Stimulated activated CD8-positive, alpha-beta memory T cell treated with anti-CD3 and anti-CD28 coated beads, Interleukin-2, amount 100 ng/mL, for 1 hour (primary cell): ENCODE measurements around the gene TRIP11.

Experiments used
- DNase-seq, 2 donors: peaks; one replicate each; pipeline ENCODE4 v3.0.0-alpha.2; 2020; ENCODE audit warnings: low read depth in 2 of 2

TRIP11 gene

GRCh38 chr14:91956616-91957015, 83.2 kb downstream of the TRIP11 start:
- no peak for DNase-seq

GRCh38 chr14:91955168-91955567, 84.7 kb downstream of the TRIP11 start:
- DNase-seq = no peak

- DNase-seq = no peak
Observed at GRCh38 chr14:91953170-91953985, 86.5 kb downstream of the TRIP11 start.

- DNase-seq = no peak
Observed at GRCh38 chr14:91947475-91948184, 92.2 kb downstream of the TRIP11 start, which contains the start of gene FBLN5. FBLN5 (minus strand) TSS chr14:91947694; CDS start chr14:91947229, 465 bp downstream.

- no peak for DNase-seq
Observed at GRCh38 chr14:91946622-91947474, 93.0 kb downstream of the TRIP11 start.

GRCh38 chr14:91945751-91946621, 93.9 kb downstream of the TRIP11 start:
- no peak for DNase-seq

GRCh38 chr14:91942946-91943345, 96.9 kb downstream of the TRIP11 start:
- DNase-seq = no peak

GRCh38 chr14:91942128-91942527, 97.7 kb downstream of the TRIP11 start:
- DNase-seq = no peak

- no peak for DNase-seq
Observed at GRCh38 chr14:91940209-91940608, 99.7 kb downstream of the TRIP11 start.

GRCh38 chr14:91935586-91935985, 104.3 kb downstream of the TRIP11 start:
- DNase-seq = no peak

- DNase-seq = no peak
Observed at GRCh38 chr14:91934554-91935285, 105.1 kb downstream of the TRIP11 start.

GRCh38 chr14:91931478-91932088, 108.3 kb downstream of the TRIP11 start:
- no peak for DNase-seq

GRCh38 chr14:91929700-91930099, 110.2 kb downstream of the TRIP11 start:
- DNase-seq = no peak

GRCh38 chr14:91927800-91928199, 112.1 kb downstream of the TRIP11 start:
- DNase-seq = no peak

- no peak for DNase-seq
Observed at GRCh38 chr14:91927191-91927590, 112.7 kb downstream of the TRIP11 start.

GRCh38 chr14:91926131-91926890, 113.5 kb downstream of the TRIP11 start:
- DNase-seq = no peak

GRCh38 chr14:91925727-91926121, 114.1 kb downstream of the TRIP11 start:
- DNase-seq = no peak

GRCh38 chr14:91925001-91925726, 114.7 kb downstream of the TRIP11 start:
- DNase-seq = no peak

GRCh38 chr14:91920526-91920925, 119.3 kb downstream of the TRIP11 start:
- DNase-seq = no peak
